Measurements from ENCODE around the gene ZNF8.
"Not testable (repeated sequence)": the region's sequence is repeated elsewhere in the genome, so short reads cannot be mapped to it uniquely, and the experiment has no call there.

The ZNF8 gene

DNA sequence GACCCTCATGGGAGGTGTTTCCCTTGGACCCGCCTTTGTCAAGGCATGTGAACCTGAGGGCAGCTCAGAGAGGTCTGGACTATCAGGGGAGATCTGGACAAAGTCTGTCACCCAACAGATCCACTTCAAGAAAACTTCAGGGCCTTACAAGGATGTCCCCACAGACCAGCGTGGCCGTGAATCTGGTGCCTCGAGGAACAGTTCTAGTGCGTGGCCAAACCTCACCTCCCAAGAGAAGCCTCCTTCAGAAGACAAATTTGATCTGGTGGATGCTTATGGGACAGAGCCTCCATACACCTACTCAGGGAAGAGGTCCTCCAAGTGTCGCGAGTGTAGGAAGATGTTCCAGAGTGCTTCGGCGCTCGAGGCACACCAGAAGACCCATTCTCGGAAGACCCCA lies 59.6 kb downstream of the ZNF8 start:
- no peak for DNase-seq

GRCh38 chr19:58338825-58339558 lies 60.2 kb downstream of the ZNF8 start:
- DNase-seq = no peak

- no peak for DNase-seq
Measured at GRCh38 chr19:58345558-58345957, 66.8 kb downstream of the ZNF8 start.

GRCh38 chr19:58346961-58347929 lies 68.5 kb downstream of the ZNF8 start:
- peak; percentile 19 for DNase-seq

- not testable (repeated sequence) for DNase-seq
Measured at GRCh38 chr19:58348080-58348479, 69.3 kb downstream of the ZNF8 start.

DNA sequence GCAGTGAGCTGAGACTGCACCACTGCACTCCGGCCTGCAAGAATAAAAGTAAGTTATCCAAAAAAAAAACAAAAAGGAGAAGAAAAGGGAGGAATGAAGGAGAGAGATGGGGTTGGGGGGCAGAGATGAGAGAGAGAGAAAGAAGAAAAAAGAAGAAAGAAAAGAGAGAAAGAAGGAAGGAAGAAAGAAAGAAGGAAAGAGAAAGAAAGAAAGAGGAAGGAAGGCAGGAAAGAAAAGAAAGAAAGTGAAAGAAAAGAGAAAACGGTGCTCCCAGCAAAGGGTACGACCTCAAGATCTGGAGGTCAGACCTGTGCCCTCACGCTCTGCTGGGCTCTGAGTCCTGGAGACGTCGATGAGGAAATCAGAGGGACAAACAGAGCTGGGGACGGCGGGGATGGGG lies 70.8 kb downstream of the ZNF8 start:
- DNase-seq = no peak

GRCh38 chr19:58350001-58350861 lies 71.5 kb downstream of the ZNF8 start:
- DNase-seq = no peak

- DNase-seq = no peak
Measured at GRCh38 chr19:58350871-58351557, 72.3 kb downstream of the ZNF8 start.

GRCh38 chr19:58351558-58351878 lies 72.8 kb downstream of the ZNF8 start:
- no peak for DNase-seq

- DNase-seq = no peak
Measured at GRCh38 chr19:58351990-58352755, 73.4 kb downstream of the ZNF8 start.

Data from NCI-H2029 treated with DMSO at 0.1 percent for 48 hours (cell line).